ENCODE results near the gene PDE3A. TPM values are rescaled to one million over a fixed set of nuclear protein-coding genes. Genes with fewer than 3 reads are reported as not detected.

The PDE3A gene
- total RNA-seq, 2 experiments from 2014 or later, result not detected

DNA sequence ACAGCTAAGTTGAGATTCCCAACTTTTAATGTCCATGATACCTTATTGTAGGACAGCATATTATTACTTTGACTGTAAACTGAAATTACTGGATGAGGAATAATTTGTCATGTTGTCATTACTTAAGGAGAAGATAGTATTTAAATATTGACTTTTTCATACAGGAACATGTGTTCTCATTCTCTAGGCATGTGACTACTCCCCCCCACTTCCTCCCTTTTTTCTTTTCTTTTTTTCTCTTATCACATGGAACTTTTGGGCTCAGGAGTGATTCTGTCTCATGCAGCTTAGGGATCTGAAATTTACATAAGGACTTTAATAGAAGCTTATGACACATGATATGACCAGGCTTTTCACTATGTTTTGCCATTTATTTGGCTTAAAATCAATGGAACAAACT, 199.1 kb downstream of the PDE3A start:
- TF ChIP-seq, protein P1, sequence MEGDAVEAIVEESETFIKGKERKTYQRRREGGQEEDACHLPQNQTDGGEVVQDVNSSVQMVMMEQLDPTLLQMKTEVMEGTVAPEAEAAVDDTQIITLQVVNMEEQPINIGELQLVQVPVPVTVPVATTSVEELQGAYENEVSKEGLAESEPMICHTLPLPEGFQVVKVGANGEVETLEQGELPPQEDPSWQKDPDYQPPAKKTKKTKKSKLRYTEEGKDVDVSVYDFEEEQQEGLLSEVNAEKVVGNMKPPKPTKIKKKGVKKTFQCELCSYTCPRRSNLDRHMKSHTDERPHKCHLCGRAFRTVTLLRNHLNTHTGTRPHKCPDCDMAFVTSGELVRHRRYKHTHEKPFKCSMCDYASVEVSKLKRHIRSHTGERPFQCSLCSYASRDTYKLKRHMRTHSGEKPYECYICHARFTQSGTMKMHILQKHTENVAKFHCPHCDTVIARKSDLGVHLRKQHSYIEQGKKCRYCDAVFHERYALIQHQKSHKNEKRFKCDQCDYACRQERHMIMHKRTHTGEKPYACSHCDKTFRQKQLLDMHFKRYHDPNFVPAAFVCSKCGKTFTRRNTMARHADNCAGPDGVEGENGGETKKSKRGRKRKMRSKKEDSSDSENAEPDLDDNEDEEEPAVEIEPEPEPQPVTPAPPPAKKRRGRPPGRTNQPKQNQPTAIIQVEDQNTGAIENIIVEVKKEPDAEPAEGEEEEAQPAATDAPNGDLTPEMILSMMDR (IDR thresholded peaks at IDR 0.05), result no peak
- intact Hi-C loops (cut with micrococcal nuclease), result no loop called here
- ATAC-seq (no peak), DNase-seq (no peak)
- ChIA-PET CTCF (no interaction called here), POLR2A (no interaction called here)
- no peak overlapping the region for H3K27ac Mint-ChIP-seq
- no peak overlapping the region for H3K4me3 Mint-ChIP-seq
- H3K4me1 Mint-ChIP-seq (ENCODE audit: low read depth), result no peaks in the 10 kb centered on the region
- no peaks in the 10 kb centered on the region for H3K36me3 Mint-ChIP-seq (ENCODE audit: low read depth)
- H3K27me3 Mint-ChIP-seq, result no peaks in the 10 kb centered on the region
- H3K9me3 Mint-ChIP-seq, result no peaks in the 10 kb centered on the region

DNA sequence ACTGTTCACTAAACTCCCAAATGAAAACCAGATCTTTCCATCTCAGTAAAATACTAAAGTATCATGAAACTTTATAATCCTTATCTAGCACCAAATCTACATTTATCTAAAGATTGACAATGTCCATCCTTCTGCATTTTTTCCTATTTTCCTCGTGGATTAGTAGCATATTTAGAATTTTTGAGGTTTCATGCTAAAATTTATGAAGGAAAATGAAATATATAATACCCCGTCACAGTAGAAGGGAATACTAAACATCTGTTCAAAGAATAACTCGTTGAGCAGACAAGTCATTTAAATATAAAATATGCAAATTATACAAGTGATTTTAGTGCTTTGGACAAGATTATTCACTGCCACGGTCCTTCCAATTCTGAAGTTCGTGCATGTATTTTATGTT, 204.1 kb downstream of the PDE3A start:
- no peaks in the 10 kb centered on the region for H3K27me3 Mint-ChIP-seq
- no peak overlapping the region for H3K4me3 Mint-ChIP-seq
- intact Hi-C loops (cut with micrococcal nuclease), result no loop called here
- TF ChIP-seq, protein P1 (IDR thresholded peaks at IDR 0.05), result no peak
- H3K27ac Mint-ChIP-seq, result no peak overlapping the region
- no peaks in the 10 kb centered on the region for H3K9me3 Mint-ChIP-seq
- CTCF ChIA-PET, result no interaction called here
- POLR2A ChIA-PET, result no interaction called here
- no peaks in the 10 kb centered on the region for H3K4me1 Mint-ChIP-seq (ENCODE audit: low read depth)
- no peak for DNase-seq
- H3K36me3 Mint-ChIP-seq (ENCODE audit: low read depth), result no peaks in the 10 kb centered on the region
- no peak for ATAC-seq

DNA sequence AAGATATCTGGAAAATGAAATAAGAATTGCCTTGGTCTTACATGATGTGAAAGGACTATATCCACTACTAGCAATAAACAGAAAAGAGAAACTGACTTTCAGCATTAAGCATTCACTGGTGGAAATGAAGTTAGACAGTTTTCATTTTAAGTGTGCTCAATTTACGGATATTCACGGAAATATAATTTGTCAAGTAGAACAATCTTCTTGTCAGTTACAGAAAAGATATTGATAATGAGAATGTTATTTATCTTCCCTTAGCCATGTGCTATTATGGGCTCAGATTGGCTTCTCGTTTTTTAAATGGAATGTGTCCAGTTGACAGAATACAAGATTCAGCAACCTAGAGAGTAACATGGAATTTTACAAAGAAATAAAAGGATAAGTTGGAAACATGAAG, 208.2 kb downstream of the PDE3A start:
- Mint-ChIP-seq H3K27ac (no peak overlapping the region), H3K4me3 (no peak overlapping the region), H3K9me3 (no peaks in the 10 kb centered on the region), H3K36me3 (ENCODE audit: low read depth) (no peaks in the 10 kb centered on the region), H3K4me1 (ENCODE audit: low read depth) (no peaks in the 10 kb centered on the region), H3K27me3 (no peaks in the 10 kb centered on the region)
- DNase-seq (no peak), ATAC-seq (no peak)
- intact Hi-C loops (cut with micrococcal nuclease), result no loop called here
- TF ChIP-seq, protein P1 (IDR thresholded peaks at IDR 0.05), result no peak
- ChIA-PET CTCF (no interaction called here), POLR2A (no interaction called here)

DNA sequence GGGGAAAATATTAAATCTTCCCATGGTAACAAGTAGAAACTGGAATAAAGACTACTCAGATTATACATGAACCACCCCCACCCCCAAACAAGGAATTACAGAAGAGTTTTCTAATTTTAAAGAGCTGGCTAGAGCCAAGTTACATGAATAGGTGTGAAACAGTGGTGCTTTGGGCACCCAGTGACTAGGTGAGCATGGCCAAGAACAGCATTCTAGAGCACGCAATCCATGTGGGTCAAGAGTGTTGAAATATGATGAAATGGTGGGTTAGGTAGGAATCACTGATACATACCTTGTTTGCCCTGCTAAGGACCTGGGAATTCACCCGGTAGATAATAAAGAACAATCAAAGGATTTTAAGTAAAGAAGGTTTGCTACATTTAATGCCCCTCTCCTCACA, 208.7 kb downstream of the PDE3A start:
- intact Hi-C loops (cut with micrococcal nuclease), result no loop called here
- DNase-seq (no peak), ATAC-seq (no peak)
- CTCF ChIA-PET, result no interaction called here
- TF ChIP-seq, protein P1 (IDR thresholded peaks at IDR 0.05), result no peak
- POLR2A ChIA-PET, result no interaction called here
- Mint-ChIP-seq H3K4me3 (no peak overlapping the region), H3K9me3 (no peaks in the 10 kb centered on the region), H3K27me3 (no peaks in the 10 kb centered on the region), H3K27ac (no peak overlapping the region), H3K4me1 (ENCODE audit: low read depth) (no peaks in the 10 kb centered on the region), H3K36me3 (ENCODE audit: low read depth) (no peaks in the 10 kb centered on the region)

DNA sequence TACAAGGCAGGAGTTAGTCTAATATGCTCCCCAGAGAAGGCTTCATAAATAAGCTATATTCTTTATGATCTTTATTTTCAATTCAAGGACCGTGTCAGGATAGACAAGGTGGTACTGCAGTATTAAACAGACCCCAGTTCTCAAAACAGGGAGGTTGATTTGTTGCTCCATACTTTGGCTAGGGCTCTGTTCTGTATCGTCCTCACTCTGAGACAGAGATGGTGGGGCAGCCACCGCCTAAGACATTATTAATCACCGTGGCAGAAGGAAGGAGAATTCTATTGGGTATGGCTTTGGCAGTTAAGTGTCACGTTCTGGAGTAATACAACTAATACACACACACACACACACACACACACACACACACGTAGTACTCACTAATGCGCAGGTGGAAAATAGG, 209.8 kb downstream of the PDE3A start:
- Mint-ChIP-seq H3K27me3 (no peaks in the 10 kb centered on the region), H3K36me3 (ENCODE audit: low read depth) (no peaks in the 10 kb centered on the region), H3K4me3 (no peak overlapping the region), H3K9me3 (no peaks in the 10 kb centered on the region), H3K4me1 (ENCODE audit: low read depth) (no peaks in the 10 kb centered on the region), H3K27ac (no peak overlapping the region)
- DNase-seq, result no peak
- no peak for ATAC-seq
- ChIA-PET POLR2A (no interaction called here), CTCF (no interaction called here)
- TF ChIP-seq, protein P1 (IDR thresholded peaks at IDR 0.05), result no peak
- intact Hi-C loops (cut with micrococcal nuclease), result no loop called here
